Aorta (tissue), 5 donors: ENCODE results near the gene SERPINA3. TPM values are rescaled to one million over a fixed set of nuclear protein-coding genes. Genes with fewer than 3 reads are reported as not detected.
A peak's percentile ranks its signal among the peaks of the same experiment; 100 is the strongest.

ENCODE experiments used
- ATAC-seq: fragments of 200-7000 bp; cut with Tn5 transposase; one replicate; pipeline ENCODE4 v1.9.1; 2022; ENCODE audit warnings: moderate library complexity; ENCODE audit not compliant: low FRiP score
- DNase-seq, 2 donors: peaks; one replicate each; pipeline ENCODE4 v3.0.0-alpha.2; 2020
- H3K27ac ChIP-seq, 2 donors: one replicate each; pipeline ENCODE4 v1.5.1; 2013; ENCODE audit warnings: low read length in 2 of 2, mild to moderate bottlenecking in 2 of 2, moderate library complexity in 2 of 2, control low read depth in 1 of 2, inconsistent platforms in 1 of 2, low read depth in 1 of 2
- H3K27me3 ChIP-seq, 2 donors: one replicate each; pipeline ENCODE4 v1.6.1; 2013; ENCODE audit warnings: control low read depth in 1 of 2, low read length in 1 of 2, mild to moderate bottlenecking in 1 of 2, moderate library complexity in 1 of 2; ENCODE audit not compliant: insufficient read depth in 2 of 2, control insufficient read depth in 1 of 2
- H3K36me3 ChIP-seq, 2 donors: one replicate each; pipeline ENCODE4 v1.6.1; 2013; ENCODE audit warnings: control low read depth in 1 of 2, low read length in 1 of 2, mild to moderate bottlenecking in 1 of 2; ENCODE audit not compliant: insufficient read depth in 2 of 2, control insufficient read depth in 1 of 2
- H3K4me1 ChIP-seq, 2 donors: one replicate each; pipeline ENCODE4 v1.6.1; 2013; ENCODE audit warnings: low read length in 2 of 2, control low read depth in 1 of 2, mild to moderate bottlenecking in 1 of 2, moderate library complexity in 1 of 2; ENCODE audit not compliant: insufficient read depth in 2 of 2, control insufficient read depth in 1 of 2
- H3K4me3 ChIP-seq, 2 donors: one replicate each; pipeline ENCODE4 v1.5.1; 2013; ENCODE audit warnings: low read length in 2 of 2, control low read depth in 1 of 2, mild to moderate bottlenecking in 1 of 2
- H3K9me3 ChIP-seq: one replicate; pipeline ENCODE4 v1.6.1; 2013; ENCODE audit warnings: mild to moderate bottlenecking, low read length; ENCODE audit not compliant: control insufficient read depth
- whole genome bisulfite sequencing, 2 donors: extraction: QIAGEN DNeasy Blood & Tissue Kit; methylation state at CpG; one replicate each; pipeline ENCODE4 v1.1.7; 2013; 5-methylcytosine and 5-hydroxymethylcytosine counted together
- intact Hi-C, 2 donors: fragments of 100-400 bp; cut with DNase I; formaldehyde crosslinking; loops; one replicate each; pipeline versions ENCODE4 v1.14.2 to v1.15.0; 2022
- polyA plus RNA-seq, 2 donors: library from polyadenylated mRNA; stranded (reverse); fragments of 200-250 nt; gene quantifications; one replicate each; pipeline ENCODE4 v1.2.3, GENCODE V29; 2013
- total RNA-seq, 2 donors: library from RNA; stranded (reverse); fragmentation: NEBNext Ultra II Directional; extraction: Animal tissue kit (Norgen Biotek cat#: 25700); gene quantifications; one replicate each; pipeline ENCODE4 v1.2.1, GENCODE V29; 2021
- donor health status: healthy with polysubstance abuse.
- donor health status: Bipolar disorder and iron deficiency.
- donor health status: DM: no; HTN: no; CAD: no.
- donor health status: DM: no; HTN: no; CAD: no.
- donor health status: DM: yes; HTN: yes; CAD: no.

The SERPINA3 gene
- total and polyA plus RNA-seq, 4 donors = 53.2 to 220 (median 159) TPM

- 93% methylated on average over 7 of the region's 7 CpGs for WGBS, 2 donors
- ATAC-seq (no peak), DNase-seq (no peak)
- H3K4me3 ChIP-seq = no peak overlapping the region
- H3K27me3 ChIP-seq = no peaks in the 10 kb centered on the region
- no peaks in the 10 kb centered on the region for H3K36me3 ChIP-seq
- peaks cover 8% of the 10 kb centered on the region for H3K9me3 ChIP-seq
- H3K27ac ChIP-seq = no peak overlapping the region
- H3K4me1 ChIP-seq = no peaks in the 10 kb centered on the region
- intact Hi-C loops = no loop called here
Measured at GRCh38 chr14:94614802-94615201, 2.6 kb downstream of the SERPINA3 start.

GRCh38 chr14:94615254-94615653 is 3.1 kb downstream of the SERPINA3 start:
- WGBS, 2 donors = 87 to 92% methylated on average over 3 of the region's 3 CpGs
- DNase-seq = no peak
- Histone ChIP-seq H3K4me3 (no peak overlapping the region), H3K27me3 (no peaks in the 10 kb centered on the region), H3K4me1 (no peaks in the 10 kb centered on the region), H3K9me3 (peaks cover 10% of the 10 kb centered on the region), H3K27ac (no peak overlapping the region), H3K36me3 (no peaks in the 10 kb centered on the region)
- intact Hi-C loops = no loop called here
- no peak for ATAC-seq

DNA sequence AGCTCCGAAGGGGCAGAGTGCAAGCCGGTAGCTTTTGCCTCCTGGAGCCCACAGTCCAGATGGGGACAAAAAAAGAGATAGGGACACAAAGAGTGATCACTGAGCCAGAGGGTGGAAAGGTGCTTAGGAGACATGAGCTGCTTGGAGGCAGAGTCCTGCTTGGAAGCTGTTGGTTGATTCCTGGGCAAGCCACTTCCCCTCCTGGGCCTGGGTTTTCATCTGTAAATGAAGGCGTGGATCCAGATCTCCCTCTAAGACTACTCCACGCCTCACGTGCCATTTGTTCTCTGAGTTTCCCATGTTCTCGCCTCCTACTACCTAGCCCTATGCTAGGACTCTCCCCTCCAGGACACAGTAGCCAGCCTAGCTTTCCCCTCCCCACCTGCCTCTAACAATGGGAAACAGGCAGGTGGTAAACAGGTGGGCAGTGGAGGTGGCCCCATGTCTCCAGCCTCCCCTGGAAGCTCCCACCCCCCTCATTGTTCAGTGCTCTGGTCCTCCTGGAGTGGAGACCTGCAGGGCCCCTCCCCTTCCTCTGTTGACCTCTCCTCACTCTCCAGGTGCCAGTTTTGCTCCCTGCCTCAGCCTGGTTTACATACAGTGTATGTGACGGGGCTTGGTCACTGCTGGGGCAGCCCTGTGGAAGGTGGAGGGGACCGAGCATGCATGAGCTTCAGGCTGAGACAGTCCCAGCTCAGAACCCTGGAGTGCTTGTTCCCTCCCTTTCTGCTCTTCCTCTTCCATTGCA is 3.8 kb downstream of the SERPINA3 start:
- H3K9me3 ChIP-seq = peaks cover 10% of the 10 kb centered on the region
- no peak for DNase-seq
- WGBS, 2 donors = 83% methylated on average over 8 of the region's 8 CpGs
- no peaks in the 10 kb centered on the region for H3K27me3 ChIP-seq
- no peak for ATAC-seq
- intact Hi-C loops = no loop called here
- no peaks in the 10 kb centered on the region for H3K36me3 ChIP-seq
- no peak overlapping the region for H3K27ac ChIP-seq
- H3K4me3 ChIP-seq = no peak overlapping the region
- H3K4me1 ChIP-seq = no peaks in the 10 kb centered on the region

DNA sequence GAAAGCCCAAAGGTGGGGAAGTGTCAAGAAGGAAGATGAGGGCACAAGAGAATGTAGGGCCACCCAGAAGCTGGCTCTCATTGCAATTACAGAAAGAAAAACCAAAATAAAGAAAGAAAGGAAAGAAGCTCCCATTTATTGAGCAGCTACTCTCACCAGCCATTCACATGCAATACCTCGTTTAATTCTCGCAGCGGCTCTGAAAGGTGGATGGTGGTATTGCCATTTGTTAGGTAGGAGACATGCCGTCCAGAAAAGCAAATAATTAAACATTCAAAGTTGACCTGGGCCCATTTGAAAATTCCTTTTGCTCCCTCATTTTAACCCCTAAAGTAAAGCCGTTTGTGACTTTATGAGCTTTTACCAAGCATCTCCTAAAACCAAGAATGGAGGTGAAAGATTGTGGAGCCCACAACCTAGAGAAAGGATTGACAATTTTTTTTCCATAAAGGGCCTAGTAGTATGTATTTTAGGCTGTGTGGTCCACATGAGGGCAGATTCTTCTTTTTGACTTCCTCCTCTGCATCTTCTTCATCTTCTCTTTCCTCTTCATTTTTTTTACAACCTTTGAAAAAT is 5.3 kb downstream of the SERPINA3 start:
- intact Hi-C loops = no loop called here
- Histone ChIP-seq H3K4me3 (no peak overlapping the region), H3K27ac (no peak overlapping the region), H3K36me3 (no peaks in the 10 kb centered on the region), H3K27me3 (no peaks in the 10 kb centered on the region), H3K4me1 (no peaks in the 10 kb centered on the region), H3K9me3 (peaks cover 10% of the 10 kb centered on the region)
- DNase-seq (no peak), ATAC-seq (no peak)
- WGBS, 2 donors = 87 to 92% methylated on average over 5 of the region's 5 CpGs

DNA sequence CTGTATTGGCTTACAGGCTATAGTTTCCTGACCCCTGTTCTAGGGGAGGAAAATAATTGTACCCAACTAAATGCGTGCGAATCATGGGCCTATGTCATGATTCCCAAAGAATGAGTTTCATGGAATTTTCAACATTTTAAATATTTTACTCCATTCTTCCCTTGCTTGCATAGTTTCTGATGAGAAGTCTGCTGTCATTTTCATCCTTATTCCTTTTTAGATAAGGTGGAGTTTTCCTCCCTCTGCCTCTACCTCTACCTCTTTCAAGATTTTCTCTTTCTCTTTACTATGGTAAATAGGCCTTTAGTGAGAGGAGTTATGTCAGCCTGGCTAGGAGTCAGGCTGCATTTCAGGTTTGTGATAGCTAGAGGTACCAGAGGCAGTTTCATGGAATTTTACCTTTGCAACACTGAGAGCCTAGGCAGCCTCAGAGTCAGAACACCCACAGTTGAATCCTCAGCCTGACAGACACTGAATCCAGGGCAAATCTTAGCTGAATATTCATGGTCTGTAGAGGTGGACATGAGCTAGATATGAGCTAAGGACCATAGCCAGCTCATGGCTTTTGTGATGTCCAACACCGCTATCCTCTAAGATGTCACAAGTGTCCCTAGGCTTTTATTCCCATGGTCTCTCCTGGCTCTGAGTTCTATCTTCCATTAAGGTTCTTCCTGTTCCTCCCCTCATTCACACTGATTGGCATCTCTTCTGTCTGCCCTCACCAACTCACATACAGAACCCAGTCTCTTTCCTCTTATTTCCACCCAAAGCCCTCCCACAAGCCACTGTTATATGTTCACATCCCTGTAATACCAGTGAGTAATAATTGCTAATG is 6.0 kb downstream of the SERPINA3 start:
- no peak overlapping the region for H3K27ac ChIP-seq
- no peak overlapping the region for H3K4me3 ChIP-seq
- intact Hi-C loops = no loop called here
- peak in 1 of 2 donors; percentile 0 for DNase-seq
- 77 to 93% methylated on average over 3 of the region's 3 CpGs for WGBS, 2 donors
- no peaks in the 10 kb centered on the region for H3K36me3 ChIP-seq
- peaks cover 10% of the 10 kb centered on the region for H3K9me3 ChIP-seq
- ATAC-seq = no peak
- no peaks in the 10 kb centered on the region for H3K27me3 ChIP-seq
- H3K4me1 ChIP-seq = no peaks in the 10 kb centered on the region

- intact Hi-C loops = no loop called here
- no peak overlapping the region for H3K27ac ChIP-seq
- ATAC-seq = no peak
- H3K27me3 ChIP-seq = no peaks in the 10 kb centered on the region
- no peak overlapping the region for H3K4me3 ChIP-seq
- H3K9me3 ChIP-seq = peaks cover 10% of the 10 kb centered on the region
- H3K4me1 ChIP-seq = no peaks in the 10 kb centered on the region
- DNase-seq = peak in 1 of 2 donors; percentile 12
- H3K36me3 ChIP-seq = no peaks in the 10 kb centered on the region
- 86 to 87% methylated on average over 6 of the region's 6 CpGs for WGBS, 2 donors
Measured at GRCh38 chr14:94619297-94619696, 7.1 kb downstream of the SERPINA3 start.

- Histone ChIP-seq H3K4me3 (no peak overlapping the region), H3K9me3 (peaks cover 10% of the 10 kb centered on the region), H3K27me3 (no peaks in the 10 kb centered on the region), H3K36me3 (no peaks in the 10 kb centered on the region), H3K27ac (no peak overlapping the region), H3K4me1 (no peaks in the 10 kb centered on the region)
- intact Hi-C loops = no loop called here
- 82 to 84% methylated on average over 6 of the region's 6 CpGs for WGBS, 2 donors
- ATAC-seq (no peak), DNase-seq (peak in 1 of 2 donors; percentile 41)
Measured at GRCh38 chr14:94620597-94620996, 8.4 kb downstream of the SERPINA3 start.

- Histone ChIP-seq H3K27ac (no peak overlapping the region), H3K4me1 (no peaks in the 10 kb centered on the region), H3K36me3 (no peaks in the 10 kb centered on the region), H3K9me3 (peaks cover 10% of the 10 kb centered on the region), H3K27me3 (no peaks in the 10 kb centered on the region), H3K4me3 (no peak overlapping the region)
- DNase-seq (no peak), ATAC-seq (no peak)
- intact Hi-C loops = no loop called here
- WGBS, 2 donors = 76 to 79% methylated on average over 5 of the region's 5 CpGs
Measured at GRCh38 chr14:94621358-94622134, 9.4 kb downstream of the SERPINA3 start.
